Naive B cell (primary cell): ENCODE data around the gene GLP1R. TPM values are rescaled to one million over a fixed set of nuclear protein-coding genes. Genes with fewer than 3 reads are reported as not detected.

ENCODE experiments used
- ATAC-seq, 2 donors: fragments of 150-1000 bp; cut with Tn5 transposase; 2 replicates each; pipeline ENCODE4 v1.10.0; 2021; ENCODE audit warnings: low read depth in 2 of 2, mild to moderate bottlenecking in 2 of 2, moderate library complexity in 2 of 2
- DNase-seq: peaks from one replicate; pipeline ENCODE4 v3.0.0; 2022
- H3K27ac Mint-ChIP-seq, 6 donors: one replicate each; pipeline ENCODE4 v1.8.0; 2020 to 2022; ENCODE audit warnings: mild to moderate bottlenecking in 6 of 6, mixed read lengths in 6 of 6, moderate library complexity in 5 of 6, inconsistent platforms in 2 of 6
- H3K27me3 Mint-ChIP-seq, 3 donors: one replicate each; pipeline ENCODE4 v1.8.0; 2021 to 2022; ENCODE audit warnings: mixed read lengths in 3 of 3, mild to moderate bottlenecking in 1 of 3
- H3K36me3 Mint-ChIP-seq, 2 donors: one replicate each; pipeline ENCODE4 v1.8.0; 2020 to 2022; ENCODE audit warnings: mixed read lengths in 2 of 2, inconsistent platforms in 1 of 2, mild to moderate bottlenecking in 1 of 2
- H3K4me1 Mint-ChIP-seq, 3 donors: one replicate each; pipeline ENCODE4 v1.8.0; 2020 to 2022; ENCODE audit warnings: mixed read lengths in 3 of 3, inconsistent platforms in 1 of 3, mild to moderate bottlenecking in 1 of 3, moderate library complexity in 1 of 3
- H3K4me3 Mint-ChIP-seq, 8 donors: one replicate each; pipeline ENCODE4 v1.8.0; 2020 to 2022; ENCODE audit warnings: mild to moderate bottlenecking in 8 of 8, mixed read lengths in 8 of 8, moderate library complexity in 8 of 8, inconsistent platforms in 2 of 8
- H3K9me3 Mint-ChIP-seq, 7 donors: one replicate each; pipeline ENCODE4 v1.8.0; 2020 to 2022; ENCODE audit warnings: mixed read lengths in 7 of 7, mild to moderate bottlenecking in 5 of 7, inconsistent platforms in 2 of 7, moderate library complexity in 1 of 7
- polyA plus RNA-seq, 6 donors: library from polyadenylated mRNA; unstranded; fragments of 300-500 nt; fragmentation: Illumina TruSeq; gene quantifications; one replicate each; pipeline ENCODE4 v1.2.3, GENCODE V29; 2021; ENCODE audit warnings: low read depth in 6 of 6

GLP1R gene
- not detected for polyA plus RNA-seq

GRCh38 chr6:39048481-39049399, at the start of gene GLP1R:
TSS of gene GLP1R (plus strand) at chr6:39048781. CDS start at chr6:39048841, 60 bp downstream.
- Mint-ChIP-seq H3K27ac (peak within 1 kb of the TSS in 1 of 6 donors; percentile 73), H3K4me1 (peaks cover 8 to 10% (median 8%) of the 10 kb centered on the region in 3 donors), H3K9me3 (peaks cover 0 to 2% (median 0%) of the 10 kb centered on the region in 7 donors), H3K36me3 (no peaks in the 10 kb centered on the region), H3K27me3 (peaks cover 36 to 72% (median 70%) of the 10 kb centered on the region in 3 donors), H3K4me3 (peak within 1 kb of the TSS in 7 of 8 donors; percentile 35 to 70 (median 53))
- ATAC-seq = no peak
- no peak for DNase-seq

DNA sequence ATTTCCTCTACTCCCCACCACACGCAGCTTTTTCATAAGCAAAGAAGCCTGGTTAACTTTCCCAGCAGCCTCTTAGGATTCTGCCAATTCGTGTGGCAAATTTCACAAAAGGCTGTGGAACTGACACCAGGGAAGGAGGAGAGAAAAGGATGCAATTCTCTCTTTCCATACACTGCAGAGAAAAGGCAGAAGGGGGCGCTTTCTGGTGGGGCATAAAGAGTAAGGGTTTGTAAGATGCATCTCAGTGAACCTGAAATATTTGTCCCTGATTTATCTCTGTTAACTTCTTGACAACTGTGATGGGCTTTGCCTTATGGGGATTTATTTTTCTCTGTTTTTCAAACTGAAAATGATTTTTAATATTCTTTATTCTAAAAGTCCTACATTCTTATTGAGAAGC, 45.5 kb upstream of the GLP1R start:
- DNase-seq (no peak), ATAC-seq (no peak)
- H3K36me3 Mint-ChIP-seq = no peaks in the 10 kb centered on the region
- peaks cover 0 to 3% (median 0%) of the 10 kb centered on the region in 7 donors for H3K9me3 Mint-ChIP-seq
- H3K27me3 Mint-ChIP-seq = peaks cover 31 to 46% (median 40%) of the 10 kb centered on the region in 3 donors
- no peak overlapping the region for H3K4me3 Mint-ChIP-seq
- peak overlapping the region in 1 of 6 donors; percentile 61 for H3K27ac Mint-ChIP-seq
- no peaks in the 10 kb centered on the region for H3K4me1 Mint-ChIP-seq

- H3K27me3 Mint-ChIP-seq = peaks cover 35 to 50% (median 43%) of the 10 kb centered on the region in 3 donors
- no peak for ATAC-seq
- DNase-seq = no peak
- no peaks in the 10 kb centered on the region for H3K36me3 Mint-ChIP-seq
- H3K27ac Mint-ChIP-seq = no peak overlapping the region
- H3K4me3 Mint-ChIP-seq = no peak overlapping the region
- H3K4me1 Mint-ChIP-seq = no peaks in the 10 kb centered on the region
- H3K9me3 Mint-ChIP-seq = peaks cover 0 to 3% (median 0%) of the 10 kb centered on the region in 7 donors
Observed at GRCh38 chr6:39003492-39003891, 45.1 kb upstream of the GLP1R start.

DNA sequence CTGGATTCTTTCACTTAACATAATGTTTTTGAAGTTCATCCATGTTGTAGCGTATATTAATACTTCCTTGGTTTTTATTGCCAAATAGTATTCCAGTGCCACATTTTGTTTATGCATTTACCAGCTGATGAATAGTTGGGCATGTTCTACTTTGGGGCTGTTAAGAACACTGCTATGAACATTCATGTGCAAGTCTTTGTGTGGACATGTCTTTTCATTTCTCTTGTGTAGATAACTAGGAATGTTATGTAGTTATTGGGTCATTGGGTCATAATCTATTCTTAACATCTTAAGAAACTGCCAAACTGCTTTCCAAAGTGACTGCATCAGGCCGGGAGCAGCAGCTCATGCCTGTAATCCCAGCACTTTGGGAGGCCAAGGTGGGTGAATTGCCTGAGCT, 43.8 kb upstream of the GLP1R start:
- peaks cover 43 to 59% (median 52%) of the 10 kb centered on the region in 3 donors for H3K27me3 Mint-ChIP-seq
- no peak overlapping the region for H3K27ac Mint-ChIP-seq
- peaks cover 0 to 3% (median 0%) of the 10 kb centered on the region in 7 donors for H3K9me3 Mint-ChIP-seq
- H3K4me3 Mint-ChIP-seq = no peak overlapping the region
- no peaks in the 10 kb centered on the region for H3K36me3 Mint-ChIP-seq
- DNase-seq (no peak), ATAC-seq (no peak)
- H3K4me1 Mint-ChIP-seq = no peaks in the 10 kb centered on the region

DNA sequence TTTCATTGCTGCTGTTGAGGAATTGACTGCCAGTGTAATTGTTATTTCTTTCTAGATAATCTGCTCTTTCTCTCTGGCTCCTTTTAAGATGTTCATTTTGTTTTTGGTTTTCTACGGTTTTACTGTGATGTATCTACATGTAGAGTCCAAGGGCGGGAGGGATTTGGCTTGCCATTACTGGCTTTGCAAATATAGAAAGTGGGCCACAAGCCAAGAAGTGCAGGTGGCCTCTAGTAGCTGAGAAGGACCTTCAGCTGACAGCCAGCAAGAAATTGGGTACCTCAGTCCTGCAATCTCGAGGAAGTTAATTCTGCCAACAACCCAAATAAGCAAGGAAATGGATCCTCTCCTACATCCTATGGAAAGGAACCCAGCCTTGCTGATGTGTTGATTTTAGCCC, 42.8 kb upstream of the GLP1R start:
- Mint-ChIP-seq H3K36me3 (no peaks in the 10 kb centered on the region), H3K27me3 (peaks cover 41 to 52% (median 42%) of the 10 kb centered on the region in 3 donors), H3K4me3 (no peak overlapping the region), H3K27ac (no peak overlapping the region), H3K9me3 (peaks cover 0 to 3% (median 0%) of the 10 kb centered on the region in 7 donors), H3K4me1 (no peaks in the 10 kb centered on the region)
- DNase-seq = no peak
- no peak for ATAC-seq

- H3K27ac Mint-ChIP-seq = no peak overlapping the region
- no peak for DNase-seq
- no peaks in the 10 kb centered on the region for H3K4me1 Mint-ChIP-seq
- no peak for ATAC-seq
- peaks cover 0 to 3% (median 0%) of the 10 kb centered on the region in 7 donors for H3K9me3 Mint-ChIP-seq
- H3K27me3 Mint-ChIP-seq = peaks cover 35 to 55% (median 36%) of the 10 kb centered on the region in 3 donors
- H3K36me3 Mint-ChIP-seq = no peaks in the 10 kb centered on the region
- no peak overlapping the region for H3K4me3 Mint-ChIP-seq
Observed at GRCh38 chr6:39007575-39007974, 41.0 kb upstream of the GLP1R start.

GRCh38 chr6:39008737-39009136, 39.8 kb upstream of the GLP1R start:
- Mint-ChIP-seq H3K9me3 (peaks cover 0 to 3% (median 0%) of the 10 kb centered on the region in 7 donors), H3K4me1 (no peaks in the 10 kb centered on the region), H3K36me3 (no peaks in the 10 kb centered on the region), H3K27ac (no peak overlapping the region), H3K4me3 (no peak overlapping the region), H3K27me3 (peaks cover 36 to 63% (median 39%) of the 10 kb centered on the region in 3 donors)
- no peak for DNase-seq
- no peak for ATAC-seq

- Mint-ChIP-seq H3K27ac (no peak overlapping the region), H3K36me3 (no peaks in the 10 kb centered on the region), H3K27me3 (peaks cover 40 to 66% (median 40%) of the 10 kb centered on the region in 3 donors), H3K4me3 (no peak overlapping the region), H3K9me3 (peaks cover 0 to 3% (median 0%) of the 10 kb centered on the region in 7 donors), H3K4me1 (no peaks in the 10 kb centered on the region)
- no peak for ATAC-seq
- DNase-seq = no peak
Observed at GRCh38 chr6:39009476-39009875, 39.1 kb upstream of the GLP1R start.

- ATAC-seq (no peak), DNase-seq (no peak)
- Mint-ChIP-seq H3K36me3 (peaks cover 0 to 4% of the 10 kb centered on the region in 2 donors), H3K27me3 (peaks cover 10 to 23% (median 15%) of the 10 kb centered on the region in 3 donors), H3K4me1 (no peaks in the 10 kb centered on the region), H3K4me3 (no peak overlapping the region), H3K27ac (no peak overlapping the region), H3K9me3 (peaks cover 0 to 11% (median 4%) of the 10 kb centered on the region in 7 donors)
Observed at GRCh38 chr6:39016839-39017546, 31.6 kb upstream of the GLP1R start.

DNA sequence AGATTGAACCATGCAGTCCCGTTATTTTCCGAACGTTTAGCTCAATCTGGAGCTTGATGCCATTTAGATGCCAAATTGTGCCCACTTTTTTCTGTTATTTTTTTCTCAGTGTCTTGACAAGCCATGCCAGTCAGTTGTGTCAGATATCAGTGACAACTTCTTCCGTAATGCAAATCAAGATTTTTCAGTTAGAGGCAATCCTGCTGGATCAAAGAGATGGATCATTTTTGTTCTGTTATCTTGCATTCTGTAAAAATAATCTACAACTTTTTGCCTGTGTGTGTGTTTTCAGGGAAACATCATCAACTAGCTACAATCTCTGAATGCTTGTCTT, 31.1 kb upstream of the GLP1R start:
- Mint-ChIP-seq H3K27me3 (peaks cover 10 to 18% (median 12%) of the 10 kb centered on the region in 3 donors), H3K4me3 (no peak overlapping the region), H3K27ac (no peak overlapping the region), H3K4me1 (no peaks in the 10 kb centered on the region), H3K36me3 (peaks cover 0 to 4% of the 10 kb centered on the region in 2 donors), H3K9me3 (peaks cover 0 to 11% (median 4%) of the 10 kb centered on the region in 7 donors)
- DNase-seq (no peak), ATAC-seq (no peak)

GRCh38 chr6:39018103-39018502, 30.5 kb upstream of the GLP1R start:
- H3K27ac Mint-ChIP-seq = no peak overlapping the region
- H3K27me3 Mint-ChIP-seq = peaks cover 10 to 15% (median 12%) of the 10 kb centered on the region in 3 donors
- H3K36me3 Mint-ChIP-seq = peaks cover 0 to 4% of the 10 kb centered on the region in 2 donors
- peaks cover 0 to 11% (median 4%) of the 10 kb centered on the region in 7 donors for H3K9me3 Mint-ChIP-seq
- H3K4me1 Mint-ChIP-seq = no peaks in the 10 kb centered on the region
- ATAC-seq = no peak
- no peak for DNase-seq
- no peak overlapping the region for H3K4me3 Mint-ChIP-seq

DNA sequence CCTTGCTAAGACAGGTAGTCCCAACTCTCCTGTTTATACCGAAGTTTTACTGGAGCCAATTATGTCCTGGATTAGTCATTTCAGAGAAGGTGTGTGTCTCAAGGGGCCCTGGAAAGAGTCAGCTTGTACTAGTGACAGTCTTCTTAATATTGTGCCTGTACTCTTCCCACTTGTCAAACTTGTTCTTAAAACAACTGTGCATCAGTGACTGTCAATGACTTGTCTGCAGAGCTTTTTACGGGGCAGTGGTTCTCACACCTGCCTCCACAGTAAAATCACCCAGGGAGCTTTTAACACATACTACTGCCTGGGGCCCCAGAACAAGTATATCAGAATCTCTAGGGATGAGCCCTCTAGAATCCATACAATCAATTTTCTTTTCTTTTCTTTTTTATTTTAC, 28.4 kb upstream of the GLP1R start:
- ATAC-seq (no peak), DNase-seq (no peak)
- Mint-ChIP-seq H3K27me3 (peaks cover 0 to 5% (median 0%) of the 10 kb centered on the region in 3 donors), H3K9me3 (peaks cover 0 to 8% (median 4%) of the 10 kb centered on the region in 7 donors), H3K4me1 (no peaks in the 10 kb centered on the region), H3K27ac (no peak overlapping the region), H3K36me3 (no peaks in the 10 kb centered on the region), H3K4me3 (no peak overlapping the region)

DNA sequence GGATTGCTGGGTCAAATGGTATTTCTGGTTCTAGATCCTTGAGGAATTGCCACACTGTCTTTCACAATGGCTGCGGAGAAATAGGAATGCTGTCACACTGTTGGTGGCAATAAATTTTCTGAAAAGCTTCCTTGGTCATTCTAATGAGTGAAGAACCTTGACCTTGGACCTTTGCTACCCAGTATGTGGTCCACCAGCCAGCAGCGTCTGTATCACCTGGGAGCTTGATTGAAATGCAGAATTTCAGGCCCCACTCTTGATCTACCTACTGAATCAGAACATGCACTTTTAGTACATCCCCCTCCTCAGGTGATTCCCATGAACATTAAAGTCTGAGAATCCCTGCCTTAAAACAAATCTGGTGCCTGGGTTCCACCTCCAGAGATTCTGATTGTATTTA, 27.5 kb upstream of the GLP1R start:
- H3K4me3 Mint-ChIP-seq = no peak overlapping the region
- ATAC-seq = no peak
- DNase-seq = no peak
- H3K36me3 Mint-ChIP-seq = no peaks in the 10 kb centered on the region
- no peaks in the 10 kb centered on the region for H3K4me1 Mint-ChIP-seq
- H3K27me3 Mint-ChIP-seq = peaks cover 0 to 8% (median 0%) of the 10 kb centered on the region in 3 donors
- H3K9me3 Mint-ChIP-seq = no peaks in the 10 kb centered on the region
- no peak overlapping the region for H3K27ac Mint-ChIP-seq
